ENCODE data around the gene BBOX1. TPM values are rescaled to one million over a fixed set of nuclear protein-coding genes. Genes with fewer than 3 reads are reported as not detected.

Gene BBOX1
- polyA plus RNA-seq, 3 donors, result not detected

- Mint-ChIP-seq H3K9me3 (peaks cover 0 to 5% (median 0%) of the 10 kb centered on the region in 7 donors), H3K27ac (no peak overlapping the region), H3K27me3 (ENCODE audit: low read depth in 3 of 3) (no peaks in the 10 kb centered on the region), H3K36me3 (no peaks in the 10 kb centered on the region), H3K4me3 (no peak overlapping the region), H3K4me1 (no peaks in the 10 kb centered on the region)
- WGBS (ENCODE audit: insufficient coverage), result no CpG with 5 or more reads among the region's 7 CpGs
- H4K20me1 ChIP-seq (ENCODE audit: insufficient read depth, low read length), result no peaks in the 10 kb centered on the region
- H3K27ac ChIP-seq (ENCODE audit: low read depth in 1 of 2, low read length in 2 of 2), result no peak overlapping the region
- H3K36me3 ChIP-seq (replicated peaks in 1 of 2; ENCODE audit: control insufficient read depth in 1 of 2, insufficient read depth in 2 of 2, low read length in 2 of 2), result no peaks in the 10 kb centered on the region
- no peak for TF ChIP-seq CTCF (IDR thresholded peaks at IDR 0.05)
- no peak overlapping the region for H3K4me2 ChIP-seq (replicated peaks; ENCODE audit: extremely low read depth, low read length, poor library complexity, severe bottlenecking)
- no peak for DNase-seq
- no peak overlapping the region for H3K9ac ChIP-seq (ENCODE audit: insufficient read depth, low read length, poor library complexity, severe bottlenecking)
- no peaks in the 10 kb centered on the region for H3K79me2 ChIP-seq (ENCODE audit: insufficient read depth, low read length)
- no peak overlapping the region for H2AFZ ChIP-seq (ENCODE audit: insufficient read depth, low read depth, low read length, poor library complexity, severe bottlenecking)
- H3K9me3 ChIP-seq (replicated peaks in 1 of 2; ENCODE audit: control insufficient read depth in 1 of 2, insufficient read depth in 1 of 2, low read length in 2 of 2), result peaks cover 0 to 3% of the 10 kb centered on the region in 2 donors
- no peaks in the 10 kb centered on the region for H3K27me3 ChIP-seq (ENCODE audit: control insufficient read depth in 2 of 2, insufficient read depth in 2 of 2, low read length in 2 of 2)
- H3K4me3 ChIP-seq (replicated peaks in 1 of 3; ENCODE audit: low read depth in 2 of 3, low read length in 3 of 3), result no peak overlapping the region
- intact Hi-C loops (cut with micrococcal nuclease), result no loop called here
- no peaks in the 10 kb centered on the region for H3K4me1 ChIP-seq (ENCODE audit: control insufficient read depth in 1 of 2, insufficient read depth in 2 of 2, low read length in 2 of 2)
Observed at GRCh38 chr11:27124514-27125264, 84.1 kb downstream of the BBOX1 start.

- Mint-ChIP-seq H3K4me3 (no peak overlapping the region), H3K36me3 (no peaks in the 10 kb centered on the region), H3K27me3 (ENCODE audit: low read depth in 3 of 3) (peaks cover 0 to 1% (median 0%) of the 10 kb centered on the region in 3 donors), H3K27ac (no peak overlapping the region), H3K4me1 (no peaks in the 10 kb centered on the region), H3K9me3 (peaks cover 0 to 7% (median 3%) of the 10 kb centered on the region in 7 donors)
- H3K36me3 ChIP-seq (replicated peaks in 1 of 2; ENCODE audit: control insufficient read depth in 1 of 2, insufficient read depth in 2 of 2, low read length in 2 of 2), result no peaks in the 10 kb centered on the region
- H3K4me3 ChIP-seq (replicated peaks in 1 of 3; ENCODE audit: low read depth in 2 of 3, low read length in 3 of 3), result no peak overlapping the region
- no peak overlapping the region for H3K27ac ChIP-seq (ENCODE audit: low read depth in 1 of 2, low read length in 2 of 2)
- peaks cover 10 to 13% of the 10 kb centered on the region in 2 donors for H3K9me3 ChIP-seq (replicated peaks in 1 of 2; ENCODE audit: control insufficient read depth in 1 of 2, insufficient read depth in 1 of 2, low read length in 2 of 2)
- no peak overlapping the region for H2AFZ ChIP-seq (ENCODE audit: insufficient read depth, low read depth, low read length, poor library complexity, severe bottlenecking)
- H3K9ac ChIP-seq (ENCODE audit: insufficient read depth, low read length, poor library complexity, severe bottlenecking), result no peak overlapping the region
- intact Hi-C loops (cut with micrococcal nuclease), result no loop called here
- H3K27me3 ChIP-seq (ENCODE audit: control insufficient read depth in 2 of 2, insufficient read depth in 2 of 2, low read length in 2 of 2), result no peaks in the 10 kb centered on the region
- no peak for DNase-seq
- H3K4me2 ChIP-seq (replicated peaks; ENCODE audit: extremely low read depth, low read length, poor library complexity, severe bottlenecking), result no peak overlapping the region
- no peaks in the 10 kb centered on the region for H4K20me1 ChIP-seq (ENCODE audit: insufficient read depth, low read length)
- H3K4me1 ChIP-seq (ENCODE audit: control insufficient read depth in 1 of 2, insufficient read depth in 2 of 2, low read length in 2 of 2), result no peaks in the 10 kb centered on the region
- TF ChIP-seq CTCF (IDR thresholded peaks at IDR 0.05), result no peak
- no peaks in the 10 kb centered on the region for H3K79me2 ChIP-seq (ENCODE audit: insufficient read depth, low read length)
Observed at GRCh38 chr11:27129686-27130085, 89.1 kb downstream of the BBOX1 start.

Measured in CD14-positive monocyte (primary cell).